Fibroblast of the aortic adventitia (primary cell): Measurements from ENCODE around the gene RBMS3. TPM values are rescaled to one million over a fixed set of nuclear protein-coding genes. Genes with fewer than 3 reads are reported as not detected.

Experiments used
- DNase-seq: peaks from one replicate; pipeline ENCODE4 v3.0.0-alpha.2; 2010; ENCODE audit warnings: low read depth
- H3K4me3 ChIP-seq: 2 replicates; pipeline ENCODE4 v1.5.1; 2011; ENCODE audit warnings: low read depth, mild to moderate bottlenecking, control low read depth, low read length, moderate library complexity
- CTCF ChIP-seq: IDR thresholded peaks from 2 replicates; pipeline ENCODE4 v1.5.1; 2011; ENCODE audit warnings: mild to moderate bottlenecking, low read length, control low read depth, inconsistent platforms; ENCODE audit not compliant: insufficient read depth
- total RNA-seq: library from RNA; depleted of rRNA; stranded (reverse); fragments of >200 nt; gene quantifications from 2 replicates; pipeline ENCODE4 v1.2.3, GENCODE V29; 2012; ENCODE audit warnings: low replicate concordance

RBMS3 gene
- total RNA-seq, 1 donor: 84.1 TPM

GRCh38 chr3:29567501-29567900 is 286.6 kb downstream of the RBMS3 start:
- no peak for DNase-seq
- no peak overlapping the region for H3K4me3 ChIP-seq
- no peak for TF ChIP-seq CTCF

- DNase-seq: no peak
- no peak for TF ChIP-seq CTCF
- no peak overlapping the region for H3K4me3 ChIP-seq
Observed at GRCh38 chr3:29568355-29568754, 287.5 kb downstream of the RBMS3 start.

- no peak for DNase-seq
- no peak overlapping the region for H3K4me3 ChIP-seq
- TF ChIP-seq CTCF: no peak
Observed at GRCh38 chr3:29576181-29576580, 295.3 kb downstream of the RBMS3 start.

GRCh38 chr3:29576675-29577074 is 295.8 kb downstream of the RBMS3 start:
- no peak overlapping the region for H3K4me3 ChIP-seq
- DNase-seq: no peak
- no peak for TF ChIP-seq CTCF

- TF ChIP-seq CTCF: no peak
- no peak overlapping the region for H3K4me3 ChIP-seq
Observed at GRCh38 chr3:29577250-29577649, 296.4 kb downstream of the RBMS3 start.

GRCh38 chr3:29581311-29581710 is 300.4 kb downstream of the RBMS3 start:
- no peak for TF ChIP-seq CTCF
- H3K4me3 ChIP-seq: no peak overlapping the region
- no peak for DNase-seq

More at GRCh38 chr3:29577250-29577649, 296.4 kb downstream of the RBMS3 start:
- no peak for DNase-seq

- H3K4me3 ChIP-seq: no peak overlapping the region
- no peak for DNase-seq
- no peak for TF ChIP-seq CTCF
Observed at GRCh38 chr3:29582273-29582672, 301.4 kb downstream of the RBMS3 start.
